Stromal cell of bone marrow (primary cell): ENCODE data around the gene OR2W1.

ENCODE experiments used
- DNase-seq: peaks from one replicate; pipeline ENCODE4 v3.0.0-alpha.2; 2012; ENCODE audit warnings: low read depth

The OR2W1 gene

GRCh38 chr6:28996844-28997510 is 48.0 kb downstream of the OR2W1 start:
- DNase-seq: no peak

GRCh38 chr6:28995093-28995650 is 49.8 kb downstream of the OR2W1 start:
- no peak for DNase-seq
